CD8-positive, alpha-beta memory T cell (primary cell): ENCODE data around the gene ZNF579. TPM values are rescaled to one million over a fixed set of nuclear protein-coding genes. Genes with fewer than 3 reads are reported as not detected.
"Not testable (repeated sequence)": the region's sequence is repeated elsewhere in the genome, so short reads cannot be mapped to it uniquely, and the experiment has no call there.

Source experiments
- CTCF ChIA-PET: fragments of 350-600 bp; sonication (Branson Sonifier 250); formaldehyde crosslinking; loops from one replicate; lab custom pipeline; 2021; ENCODE audit warnings: antibody characterized with exemption; lab: Charles Lee
- POLR2A ChIA-PET: fragments of 350-600 bp; sonication (Branson Sonifier 250); formaldehyde crosslinking; loops from one replicate; lab custom pipeline; 2021; ENCODE audit warnings: antibody characterized with exemption; lab: Charles Lee
- DNase-seq, 5 donors: peaks; one replicate each; pipeline versions ENCODE4 v3.0.0 to v3.0.0-alpha.2; 2020 to 2022; ENCODE audit warnings: mixed read lengths in 1 of 5
- H3K27ac ChIP-seq: one replicate; pipeline ENCODE4 v1.7.0; 2013; ENCODE audit warnings: low read depth, mild to moderate bottlenecking, low read length, moderate library complexity
- H3K27me3 ChIP-seq: 2 replicates; pipeline ENCODE4 v1.7.0; 2013; ENCODE audit warnings: low read length, mild to moderate bottlenecking; ENCODE audit not compliant: insufficient read depth, poor library complexity, severe bottlenecking
- H3K36me3 ChIP-seq: 2 replicates; pipeline ENCODE4 v1.7.0; 2013; ENCODE audit warnings: mild to moderate bottlenecking, low read length, moderate library complexity; ENCODE audit not compliant: insufficient read depth
- H3K4me1 ChIP-seq: 2 replicates; pipeline ENCODE4 v1.7.0; 2013; ENCODE audit warnings: mild to moderate bottlenecking, low read length, moderate library complexity; ENCODE audit not compliant: insufficient read depth
- H3K4me3 ChIP-seq: 2 replicates; pipeline ENCODE4 v1.7.0; 2013; ENCODE audit warnings: mild to moderate bottlenecking, low read length
- H3K9me3 ChIP-seq: 2 replicates; pipeline ENCODE4 v1.7.0; 2013; ENCODE audit warnings: mild to moderate bottlenecking, low read length
- H3K27ac Mint-ChIP-seq, 8 donors: one replicate each; pipeline ENCODE4 v1.8.0; 2020 to 2021; ENCODE audit warnings: mixed read lengths in 8 of 8, mild to moderate bottlenecking in 6 of 8, inconsistent platforms in 3 of 8, moderate library complexity in 3 of 8
- H3K27me3 Mint-ChIP-seq, 2 donors: one replicate each; pipeline ENCODE4 v1.8.0; 2020 to 2021; ENCODE audit warnings: mixed read lengths in 2 of 2, mild to moderate bottlenecking in 1 of 2, moderate library complexity in 1 of 2
- H3K36me3 Mint-ChIP-seq, 3 donors: one replicate each; pipeline ENCODE4 v1.8.0; 2020 to 2021; ENCODE audit warnings: mixed read lengths in 3 of 3, inconsistent platforms in 1 of 3, mild to moderate bottlenecking in 1 of 3
- H3K4me1 Mint-ChIP-seq, 3 donors: one replicate each; pipeline ENCODE4 v1.8.0; 2020 to 2021; ENCODE audit warnings: mixed read lengths in 3 of 3, inconsistent platforms in 1 of 3, mild to moderate bottlenecking in 1 of 3
- H3K4me3 Mint-ChIP-seq, 7 donors: one replicate each; pipeline ENCODE4 v1.8.0; 2020 to 2021; ENCODE audit warnings: mixed read lengths in 7 of 7, mild to moderate bottlenecking in 6 of 7, moderate library complexity in 4 of 7, inconsistent platforms in 2 of 7
- H3K9me3 Mint-ChIP-seq, 5 donors: one replicate each; pipeline ENCODE4 v1.8.0; 2020 to 2022; ENCODE audit warnings: mixed read lengths in 5 of 5, mild to moderate bottlenecking in 3 of 5, moderate library complexity in 2 of 5, inconsistent platforms in 1 of 5
- polyA plus RNA-seq: library from polyadenylated mRNA; unstranded; fragments of 300-500 nt; fragmentation: Illumina TruSeq; gene quantifications from one replicate; pipeline ENCODE4 v1.2.3, GENCODE V29; 2021
- total RNA-seq, 2 experiments: library from RNA; stranded (reverse); gene quantifications; one replicate each; pipeline ENCODE4 v1.2.3, GENCODE V29; 2021

ZNF579 gene
- total and polyA plus RNA-seq, 3 experiments from 2014 or later, result 0.35 to 6.6 (median 6.0) TPM

DNA sequence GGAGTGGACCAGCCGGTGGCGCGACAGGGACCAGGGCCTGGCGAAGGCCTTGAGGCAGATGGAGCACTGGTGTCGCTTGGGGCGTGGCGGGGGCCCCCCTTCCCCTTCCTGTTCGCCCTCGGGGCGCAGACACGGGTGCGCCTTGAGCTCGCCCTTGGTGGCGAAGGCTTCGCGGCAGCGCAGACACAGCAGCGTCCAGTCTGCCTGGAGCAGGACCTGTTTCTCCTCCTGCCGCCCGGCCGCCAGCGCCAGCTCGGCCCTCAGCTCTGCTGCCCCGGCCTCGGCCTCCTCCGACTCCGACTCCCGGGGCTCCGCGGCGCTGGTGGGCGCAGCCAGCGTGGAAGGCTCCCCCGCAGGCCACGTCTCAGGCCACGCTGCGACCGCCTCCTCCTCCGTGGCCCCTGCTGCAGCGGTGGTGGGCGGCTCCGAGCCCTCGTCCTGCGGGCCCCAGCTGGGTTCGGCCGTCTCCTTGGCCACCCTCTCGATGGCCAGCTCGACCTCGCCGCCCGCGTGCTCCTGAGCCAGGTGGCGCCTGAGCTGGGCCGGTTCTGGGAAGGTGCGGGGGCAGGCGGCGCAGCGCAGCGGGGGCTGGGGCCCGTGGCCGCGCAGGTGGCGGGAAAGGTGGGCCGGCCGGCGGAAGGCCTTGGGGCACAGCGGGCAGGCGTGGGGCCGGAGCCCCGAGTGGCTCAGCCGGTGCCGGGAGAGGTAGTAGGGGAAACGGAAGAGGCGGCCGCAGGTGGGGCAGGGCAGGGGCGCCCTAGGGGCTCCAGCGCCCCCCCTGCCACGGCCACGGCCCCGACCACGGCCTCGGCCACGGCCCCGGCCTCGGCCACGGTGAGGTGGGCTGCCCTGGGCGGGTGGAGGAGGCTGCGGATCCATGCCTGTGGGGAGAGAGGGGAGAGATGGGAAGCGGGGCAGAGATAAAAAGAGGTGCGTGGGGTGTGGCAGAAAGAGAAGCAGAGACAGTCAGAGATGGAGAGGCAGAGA, 1.6 kb downstream of the ZNF579 start:
- Mint-ChIP-seq H3K4me1 (peaks cover 19 to 24% (median 24%) of the 10 kb centered on the region in 3 donors), H3K4me3 (peak overlapping the region; percentile 56 to 91 (median 82)), H3K27ac (peak overlapping the region; percentile 49 to 99 (median 88)), H3K27me3 (no peaks in the 10 kb centered on the region), H3K9me3 (peaks cover 0 to 4% (median 0%) of the 10 kb centered on the region in 5 donors), H3K36me3 (peaks cover 10 to 15% (median 11%) of the 10 kb centered on the region in 3 donors)
- CTCF ChIA-PET, result no interaction called here
- peaks cover 16% of the 10 kb centered on the region for H3K4me1 ChIP-seq
- H3K36me3 ChIP-seq, result no peaks in the 10 kb centered on the region
- no peaks in the 10 kb centered on the region for H3K27me3 ChIP-seq
- peak in 1 of 5 donors; percentile 48 for DNase-seq
- H3K9me3 ChIP-seq, result no peaks in the 10 kb centered on the region
- POLR2A ChIA-PET, result no interaction called here
- no peak overlapping the region for H3K4me3 ChIP-seq
- H3K27ac ChIP-seq, result no peak overlapping the region

DNA sequence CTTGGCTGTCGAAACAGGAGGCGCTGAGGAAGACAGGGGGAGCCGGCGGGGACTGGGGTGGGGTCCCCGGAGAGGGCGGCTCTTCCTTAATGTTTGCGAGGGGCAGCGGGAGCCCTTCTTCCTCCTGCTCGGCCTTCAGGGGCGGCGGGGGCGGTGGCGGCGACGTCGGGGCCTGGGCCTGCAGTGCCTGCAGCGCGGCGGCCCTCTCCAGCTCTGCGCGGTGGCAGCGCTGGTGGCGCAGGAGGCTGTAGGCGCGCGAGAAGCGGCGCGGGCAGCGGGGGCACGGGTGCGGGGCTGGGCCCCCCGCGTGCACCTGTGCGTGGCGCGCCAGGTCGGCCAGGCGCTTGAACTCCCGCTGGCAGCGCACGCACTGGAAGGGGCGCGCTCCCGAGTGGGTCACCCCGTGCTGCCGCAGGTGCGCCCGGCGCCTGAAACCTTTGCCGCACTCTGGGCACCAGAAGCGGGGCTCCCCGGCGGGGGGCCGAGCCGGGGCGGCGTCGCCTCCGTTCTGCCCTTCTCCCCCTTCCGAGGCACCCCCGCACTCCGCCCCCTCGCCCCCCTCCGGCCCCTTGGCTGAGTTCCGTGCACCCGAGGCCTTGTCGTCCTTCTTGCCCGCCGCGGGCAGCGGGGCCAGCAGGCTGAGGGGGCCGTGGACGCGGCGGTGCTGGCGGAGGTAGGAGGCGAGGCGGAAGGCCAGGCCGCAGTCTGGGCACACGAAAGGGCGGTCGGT, 2.5 kb downstream of the ZNF579 start:
- ChIA-PET CTCF (no interaction called here), POLR2A (interaction anchor here (0.6 kb wide), 1 partner anchor 9 kb away, joined by 3 read pairs; no protein-coding TSS in a partner anchor)
- Histone ChIP-seq H3K27me3 (no peaks in the 10 kb centered on the region), H3K9me3 (no peaks in the 10 kb centered on the region), H3K36me3 (no peaks in the 10 kb centered on the region), H3K4me3 (no peak overlapping the region), H3K27ac (no peak overlapping the region), H3K4me1 (peaks cover 16% of the 10 kb centered on the region)
- peaks cover 10 to 15% (median 11%) of the 10 kb centered on the region in 3 donors for H3K36me3 Mint-ChIP-seq
- peaks cover 0 to 4% (median 0%) of the 10 kb centered on the region in 5 donors for H3K9me3 Mint-ChIP-seq
- H3K27ac Mint-ChIP-seq, result no peak overlapping the region
- H3K27me3 Mint-ChIP-seq, result no peaks in the 10 kb centered on the region
- DNase-seq, result peak in 1 of 5 donors; percentile 26
- no peak overlapping the region for H3K4me3 Mint-ChIP-seq
- H3K4me1 Mint-ChIP-seq, result peaks cover 19 to 24% (median 24%) of the 10 kb centered on the region in 3 donors

DNA sequence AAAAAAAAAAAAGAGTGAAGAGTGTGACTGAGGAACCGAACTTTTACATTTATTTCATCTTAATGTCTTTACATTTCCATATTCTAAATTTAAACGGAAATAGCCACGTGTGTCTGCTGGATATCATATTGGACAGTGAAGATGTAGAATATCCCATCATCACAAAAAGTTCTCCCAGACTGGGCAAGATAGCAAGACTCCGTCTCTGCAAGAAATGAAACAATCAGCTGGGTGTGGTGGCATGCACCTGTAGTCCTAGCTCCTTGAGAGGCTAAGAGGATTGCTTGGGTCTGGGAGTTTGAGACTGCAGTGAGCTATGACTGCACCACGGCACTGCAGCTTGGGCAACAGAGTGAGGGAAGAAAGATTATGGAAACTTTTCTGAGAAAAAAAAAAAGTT, 3.9 kb downstream of the ZNF579 start:
- ChIA-PET POLR2A (no interaction called here), CTCF (no interaction called here)
- no peaks in the 10 kb centered on the region for H3K27me3 ChIP-seq
- H3K4me3 ChIP-seq, result no peak overlapping the region
- no peaks in the 10 kb centered on the region for H3K9me3 ChIP-seq
- peaks cover 10 to 15% (median 11%) of the 10 kb centered on the region in 3 donors for H3K36me3 Mint-ChIP-seq
- peaks cover 0 to 2% of the 10 kb centered on the region in 2 donors for H3K27me3 Mint-ChIP-seq
- no peak overlapping the region for H3K27ac Mint-ChIP-seq
- H3K9me3 Mint-ChIP-seq, result peaks cover 0 to 4% (median 0%) of the 10 kb centered on the region in 5 donors
- H3K4me1 ChIP-seq, result peaks cover 13% of the 10 kb centered on the region
- DNase-seq, result no peak
- H3K4me3 Mint-ChIP-seq, result peak overlapping the region; percentile 2 to 81 (median 57)
- no peak overlapping the region for H3K27ac ChIP-seq
- peaks cover 16 to 20% (median 19%) of the 10 kb centered on the region in 3 donors for H3K4me1 Mint-ChIP-seq
- H3K36me3 ChIP-seq, result no peaks in the 10 kb centered on the region

DNA sequence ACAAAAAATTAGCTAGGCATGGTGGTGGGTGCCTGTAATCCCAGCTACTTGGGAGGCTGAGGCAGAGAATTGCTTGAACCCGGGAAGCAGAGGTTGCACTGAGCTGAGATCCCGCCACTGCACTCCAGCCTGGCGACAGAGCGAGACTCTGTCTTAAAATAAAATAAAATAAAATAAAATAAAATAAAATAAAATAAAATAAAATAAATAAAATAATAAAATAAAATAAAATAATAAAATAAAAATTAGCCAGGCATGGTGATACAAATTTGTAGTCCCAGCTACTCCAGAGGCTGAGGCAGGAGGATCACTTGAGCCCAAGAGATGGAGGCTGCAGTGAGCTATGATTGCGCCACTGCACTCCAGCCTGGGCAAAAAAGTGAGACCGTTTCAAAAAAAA, 6.7 kb downstream of the ZNF579 start:
- CTCF ChIA-PET, result interaction anchor here (0.7 to 1.5 kb wide), 2 partner anchors 27 to 70 kb away, joined by 3 to 4 read pairs; no protein-coding TSS in a partner anchor
- H3K27ac ChIP-seq, H3K4me3 Mint-ChIP-seq, POLR2A ChIA-PET, H3K9me3 ChIP-seq, H3K27me3 Mint-ChIP-seq, H3K4me1 ChIP-seq, H3K36me3 ChIP-seq, H3K4me1 Mint-ChIP-seq, H3K4me3 ChIP-seq, H3K36me3 Mint-ChIP-seq, DNase-seq, H3K27ac Mint-ChIP-seq, H3K27me3 ChIP-seq, H3K9me3 Mint-ChIP-seq: not testable (repeated sequence)

DNA sequence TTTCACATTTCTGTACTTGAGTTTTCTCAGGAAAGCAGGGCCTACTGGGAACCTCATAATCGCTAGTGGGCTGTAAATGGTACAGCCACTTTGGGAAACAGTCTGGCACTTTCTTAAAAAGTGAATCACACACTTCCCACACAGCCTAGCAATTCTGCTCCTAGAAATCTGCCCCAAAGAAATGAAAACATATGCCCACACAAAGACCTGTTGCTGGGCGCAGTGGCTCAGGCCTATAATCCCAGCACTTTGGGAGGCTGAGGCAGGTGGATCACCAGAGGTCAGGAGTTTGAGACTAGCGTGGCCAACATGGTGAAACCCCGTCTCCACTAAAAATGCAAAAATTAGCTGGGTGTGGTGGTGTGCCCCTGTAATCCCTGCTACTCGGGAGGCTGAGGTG, 11.2 kb downstream of the ZNF579 start:
- H3K4me1 Mint-ChIP-seq, H3K36me3 ChIP-seq, H3K27me3 ChIP-seq, POLR2A ChIA-PET, H3K36me3 Mint-ChIP-seq, DNase-seq, H3K9me3 Mint-ChIP-seq, H3K4me3 ChIP-seq, H3K27ac ChIP-seq, H3K4me3 Mint-ChIP-seq, H3K27ac Mint-ChIP-seq, H3K9me3 ChIP-seq, H3K4me1 ChIP-seq: not testable (repeated sequence)
- CTCF ChIA-PET, result interaction anchor here (0.7 kb wide), 1 partner anchor 36 kb away, joined by 4 read pairs; no protein-coding TSS in a partner anchor
- H3K27me3 Mint-ChIP-seq, result peaks cover 9 to 14% of the 10 kb centered on the region in 2 donors

DNA sequence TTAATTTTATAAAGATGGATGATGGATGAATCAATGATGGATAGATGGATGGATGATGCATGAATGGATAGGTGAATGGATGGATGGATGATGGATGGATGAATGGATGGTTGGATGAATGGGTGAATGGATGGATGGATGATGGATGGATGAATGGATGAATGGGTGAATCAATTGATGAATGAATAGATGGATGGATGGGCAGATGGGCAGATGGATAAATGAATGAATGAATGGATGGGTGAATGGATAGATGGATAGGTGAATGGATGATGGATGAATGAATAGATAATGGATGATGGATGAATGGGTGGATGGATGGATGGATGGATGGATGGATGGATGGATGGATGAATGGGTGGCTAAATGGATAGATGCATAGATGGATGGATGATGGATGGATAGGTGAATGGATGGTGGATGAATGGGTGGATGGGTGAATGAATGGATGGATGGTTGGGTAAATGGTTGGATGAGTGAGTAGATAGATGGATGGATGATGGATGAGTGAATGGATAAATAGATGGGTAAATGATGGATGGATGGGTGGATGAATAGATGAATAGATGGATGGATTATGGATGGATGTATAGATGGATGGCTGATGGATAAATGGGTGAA, 12.8 kb downstream of the ZNF579 start:
- Histone ChIP-seq H3K9me3 (no peaks in the 10 kb centered on the region), H3K27ac (no peak overlapping the region), H3K4me3 (no peak overlapping the region), H3K4me1 (no peaks in the 10 kb centered on the region), H3K36me3 (no peaks in the 10 kb centered on the region), H3K27me3 (no peaks in the 10 kb centered on the region)
- Mint-ChIP-seq H3K36me3 (no peaks in the 10 kb centered on the region), H3K4me1 (no peaks in the 10 kb centered on the region), H3K27me3 (peaks cover 11 to 18% of the 10 kb centered on the region in 2 donors), H3K9me3 (no peaks in the 10 kb centered on the region), H3K4me3 (no peak overlapping the region), H3K27ac (no peak overlapping the region)
- CTCF ChIA-PET, result no interaction called here
- DNase-seq, result no peak
- POLR2A ChIA-PET, result no interaction called here

DNA sequence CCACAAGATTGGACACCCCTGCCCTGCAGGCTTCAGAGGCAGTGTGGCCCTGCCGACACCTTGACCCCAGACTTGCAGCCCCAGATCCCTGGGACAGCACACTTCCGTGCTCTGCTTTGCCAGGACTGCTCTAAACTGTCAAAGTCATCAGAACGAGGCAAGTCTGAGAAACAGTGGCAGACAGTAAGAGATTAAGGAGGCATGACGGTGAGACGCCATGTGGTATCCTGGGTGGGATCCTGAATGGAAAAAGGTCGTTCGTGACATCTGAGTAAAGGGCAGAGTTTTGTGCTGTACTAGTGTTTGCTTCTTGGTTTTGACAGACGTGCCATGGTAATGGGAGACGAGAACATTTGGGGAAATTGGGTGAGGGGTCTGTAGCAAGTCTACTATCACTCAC, 13.8 kb downstream of the ZNF579 start:
- CTCF ChIA-PET, result no interaction called here
- Mint-ChIP-seq H3K27me3 (peaks cover 10 to 18% of the 10 kb centered on the region in 2 donors), H3K4me1 (no peaks in the 10 kb centered on the region), H3K36me3 (no peaks in the 10 kb centered on the region), H3K4me3 (no peak overlapping the region), H3K27ac (no peak overlapping the region), H3K9me3 (no peaks in the 10 kb centered on the region)
- DNase-seq, result no peak
- H3K27me3 ChIP-seq, result no peaks in the 10 kb centered on the region
- POLR2A ChIA-PET, result no interaction called here
- H3K4me1 ChIP-seq, result no peaks in the 10 kb centered on the region
- no peaks in the 10 kb centered on the region for H3K36me3 ChIP-seq
- H3K4me3 ChIP-seq, result no peak overlapping the region
- H3K27ac ChIP-seq, result no peak overlapping the region
- no peaks in the 10 kb centered on the region for H3K9me3 ChIP-seq
